Tibial nerve (tissue), 4 donors: ENCODE results near the gene SKAP2.

Experiments used
- CTCF ChIP-seq, 5 experiments: fragments of 200-600 bp in 3 of 5; fragments of 450-650 bp in 2 of 5; sonication (generic) in 3 of 5; IDR thresholded peaks; one replicate each; pipeline ENCODE4 v1.5.1; 2016 to 2019; ENCODE audit warnings: antibody characterized with exemption in 5 of 5, mild to moderate bottlenecking in 3 of 5, moderate library complexity in 2 of 5
- EP300 ChIP-seq, 2 donors: sonication (generic); formaldehyde crosslinking; IDR thresholded peaks; one replicate each; pipeline ENCODE4 v1.6.1; 2017; ENCODE audit warnings: antibody characterized with exemption in 2 of 2, mild to moderate bottlenecking in 1 of 2
- POLR2A ChIP-seq, 2 donors: fragments of 450-650 bp; IDR thresholded peaks; one replicate each; pipeline ENCODE4 v1.6.1; 2017; ENCODE audit warnings: antibody characterized with exemption in 2 of 2, mild to moderate bottlenecking in 2 of 2, moderate library complexity in 2 of 2

- TF ChIP-seq CTCF (IDR thresholded peaks at IDR 0.05) (no peak), POLR2A (IDR thresholded peaks at IDR 0.05) (no peak), EP300 (IDR thresholded peaks at IDR 0.05) (no peak)
Measured at GRCh38 chr7:26714438-26714837, 150.0 kb downstream of the SKAP2 start.
